HEK293 (cell line): ENCODE measurements around the gene PCBP3.

Source experiments
- ELK4 ChIP-seq: IDR thresholded peaks from 2 replicates; pipeline ENCODE4 v1.6.1; 2011; ENCODE audit warnings: mild to moderate bottlenecking, low read depth, low read length, borderline replicate concordance
- KLF10 ChIP-seq: fragments of 450-650 bp; IDR thresholded peaks from 2 replicates; pipeline ENCODE4 v1.5.1; 2018; ENCODE audit warnings: missing biosample characterization, mild to moderate bottlenecking, missing genetic modification characterization
- PRDM1 ChIP-seq: fragments of 450-650 bp; formaldehyde crosslinking; IDR thresholded peaks from 2 replicates; pipeline ENCODE4; 2016; ENCODE audit warnings: missing biosample characterization, missing genetic modification characterization
- PRDM10 ChIP-seq: fragments of 450-650 bp; formaldehyde crosslinking; IDR thresholded peaks from 2 replicates; pipeline ENCODE4 v1.5.1; 2016; ENCODE audit warnings: missing biosample characterization, missing genetic modification characterization
- PRDM2 ChIP-seq: fragments of 450-650 bp; formaldehyde crosslinking; IDR thresholded peaks from 2 replicates; pipeline ENCODE4 v1.5.1; 2016; ENCODE audit warnings: missing biosample characterization, missing genetic modification characterization, borderline replicate concordance
- SETDB1 ChIP-seq: IDR thresholded peaks from one replicate; pipeline ENCODE4 v1.6.1; 2017; ENCODE audit warnings: mild to moderate bottlenecking, low read length, moderate library complexity, mixed read lengths; ENCODE audit not compliant: insufficient read length
- TSHZ1 ChIP-seq: fragments of 450-650 bp; formaldehyde crosslinking; IDR thresholded peaks from 2 replicates; pipeline ENCODE4 v1.5.1; 2016; ENCODE audit warnings: missing biosample characterization, missing genetic modification characterization, borderline replicate concordance
- YY1 ChIP-seq: fragments of 450-650 bp; formaldehyde crosslinking; IDR thresholded peaks from 2 replicates; pipeline ENCODE4 v1.5.1; 2018; ENCODE audit warnings: missing biosample characterization, missing genetic modification characterization
- ZNF155 ChIP-seq: fragments of 450-650 bp; formaldehyde crosslinking; IDR thresholded peaks from 2 replicates; pipeline ENCODE4 v1.5.1; 2016; ENCODE audit warnings: missing biosample characterization, missing genetic modification characterization
- ZNF175 ChIP-seq: fragments of 450-650 bp; formaldehyde crosslinking; IDR thresholded peaks from 2 replicates; pipeline ENCODE4 v1.5.1; 2016; ENCODE audit warnings: missing biosample characterization, missing genetic modification characterization
- ZNF26 ChIP-seq: fragments of 450-650 bp; formaldehyde crosslinking; IDR thresholded peaks from 2 replicates; pipeline ENCODE4 v1.5.1; 2016; ENCODE audit warnings: missing biosample characterization, missing genetic modification characterization
- ZNF354C ChIP-seq: fragments of 450-650 bp; formaldehyde crosslinking; IDR thresholded peaks from 2 replicates; pipeline ENCODE4 v1.5.1; 2016; ENCODE audit warnings: missing biosample characterization, missing genetic modification characterization, low read depth, borderline replicate concordance
- ZNF362 ChIP-seq: fragments of 450-650 bp; formaldehyde crosslinking; IDR thresholded peaks from 2 replicates; pipeline ENCODE4 v1.5.1; 2016; ENCODE audit warnings: missing biosample characterization, missing genetic modification characterization
- ZNF510 ChIP-seq: fragments of 450-650 bp; formaldehyde crosslinking; IDR thresholded peaks from 2 replicates; pipeline ENCODE4 v1.5.1; 2018; ENCODE audit warnings: mild to moderate bottlenecking, missing genetic modification characterization, missing biosample characterization; ENCODE audit not compliant: insufficient replicate concordance
- ZNF549 ChIP-seq: fragments of 450-650 bp; IDR thresholded peaks from 2 replicates; pipeline ENCODE4 v1.5.1; 2018; ENCODE audit warnings: missing biosample characterization, missing genetic modification characterization, mild to moderate bottlenecking, inconsistent platforms, moderate library complexity
- ZNF561 ChIP-seq: fragments of 450-650 bp; IDR thresholded peaks from 2 replicates; pipeline ENCODE4 v1.5.1; 2018; ENCODE audit warnings: missing biosample characterization, missing genetic modification characterization, borderline replicate concordance
- ZNF623 ChIP-seq: fragments of 450-650 bp; formaldehyde crosslinking; IDR thresholded peaks from 2 replicates; pipeline ENCODE4 v1.5.1; 2016; ENCODE audit warnings: missing biosample characterization, missing genetic modification characterization
- ZNF654 ChIP-seq: fragments of 450-650 bp; formaldehyde crosslinking; IDR thresholded peaks from 2 replicates; pipeline ENCODE4 v1.5.1; 2016; ENCODE audit warnings: low read depth, missing biosample characterization, missing genetic modification characterization
- ZNF707 ChIP-seq: fragments of 450-650 bp; formaldehyde crosslinking; IDR thresholded peaks from 2 replicates; pipeline ENCODE4 v1.5.1; 2016; ENCODE audit warnings: missing biosample characterization, missing genetic modification characterization
- ZNF747 ChIP-seq: fragments of 450-650 bp; formaldehyde crosslinking; IDR thresholded peaks from 2 replicates; pipeline ENCODE4 v1.5.1; 2016; ENCODE audit warnings: missing biosample characterization, missing genetic modification characterization
- TF ChIP-seq, protein P1 (sequence below): fragments of 450-650 bp; formaldehyde crosslinking; IDR thresholded peaks from 2 replicates; pipeline ENCODE4 v1.5.1; 2016; ENCODE audit warnings: missing biosample characterization, missing genetic modification characterization

The PCBP3 gene

GRCh38 chr21:45636459-45636858, 7.1 kb upstream of the PCBP3 start (continued):
- TF ChIP-seq ZNF354C (tag by site-specific recombination) = no peak
- no peak for TF ChIP-seq KLF10
- TF ChIP-seq PRDM10 (tag by site-specific recombination) = no peak
- no peak for TF ChIP-seq ELK4
- TF ChIP-seq ZNF155 (tag by site-specific recombination) = no peak
- peak; percentile 67; the same call in 1 of the 2 replicates for TF ChIP-seq ZNF175 (tag by site-specific recombination)
- TF ChIP-seq ZNF707 = peak; percentile 25
- no peak for TF ChIP-seq ZNF26
- TF ChIP-seq ZNF747 = no peak
- no peak for TF ChIP-seq ZNF362 (tag by site-specific recombination)
- TF ChIP-seq TSHZ1 = no peak
- TF ChIP-seq ZNF654 (tag by site-specific recombination) = no peak
- TF ChIP-seq SETDB1 = no peak
- TF ChIP-seq ZNF623 (tag by site-specific recombination) = no peak
- no peak for TF ChIP-seq ZNF561 (tag by site-specific recombination)
- TF ChIP-seq YY1 (tag by site-specific recombination) = no peak
- no peak for TF ChIP-seq ZNF510 (tag by site-specific recombination)
- no peak for TF ChIP-seq PRDM2
- TF ChIP-seq, protein P1, sequence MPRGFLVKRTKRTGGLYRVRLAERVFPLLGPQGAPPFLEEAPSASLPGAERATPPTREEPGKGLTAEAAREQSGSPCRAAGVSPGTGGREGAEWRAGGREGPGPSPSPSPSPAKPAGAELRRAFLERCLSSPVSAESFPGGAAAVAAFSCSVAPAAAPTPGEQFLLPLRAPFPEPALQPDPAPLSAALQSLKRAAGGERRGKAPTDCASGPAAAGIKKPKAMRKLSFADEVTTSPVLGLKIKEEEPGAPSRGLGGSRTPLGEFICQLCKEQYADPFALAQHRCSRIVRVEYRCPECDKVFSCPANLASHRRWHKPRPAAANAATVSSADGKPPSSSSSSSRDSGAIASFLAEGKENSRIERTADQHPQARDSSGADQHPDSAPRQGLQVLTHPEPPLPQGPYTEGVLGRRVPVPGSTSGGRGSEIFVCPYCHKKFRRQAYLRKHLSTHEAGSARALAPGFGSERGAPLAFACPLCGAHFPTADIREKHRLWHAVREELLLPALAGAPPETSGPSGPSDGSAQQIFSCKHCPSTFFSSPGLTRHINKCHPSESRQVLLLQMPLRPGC (tag by site-specific recombination) = no peak
- TF ChIP-seq ZNF549 (tag by site-specific recombination) = no peak
- TF ChIP-seq PRDM1 = no peak
